Measurements from ENCODE around the gene SEPTIN1. TPM values are rescaled to one million over a fixed set of nuclear protein-coding genes. Genes with fewer than 3 reads are reported as not detected.

SEPTIN1 gene
- total and polyA plus RNA-seq, 2 of the 13 experiments (the other 11 are each of a cell fraction or from before 2014, with no cell fraction given): 0.18 to 0.67 TPM

DNA sequence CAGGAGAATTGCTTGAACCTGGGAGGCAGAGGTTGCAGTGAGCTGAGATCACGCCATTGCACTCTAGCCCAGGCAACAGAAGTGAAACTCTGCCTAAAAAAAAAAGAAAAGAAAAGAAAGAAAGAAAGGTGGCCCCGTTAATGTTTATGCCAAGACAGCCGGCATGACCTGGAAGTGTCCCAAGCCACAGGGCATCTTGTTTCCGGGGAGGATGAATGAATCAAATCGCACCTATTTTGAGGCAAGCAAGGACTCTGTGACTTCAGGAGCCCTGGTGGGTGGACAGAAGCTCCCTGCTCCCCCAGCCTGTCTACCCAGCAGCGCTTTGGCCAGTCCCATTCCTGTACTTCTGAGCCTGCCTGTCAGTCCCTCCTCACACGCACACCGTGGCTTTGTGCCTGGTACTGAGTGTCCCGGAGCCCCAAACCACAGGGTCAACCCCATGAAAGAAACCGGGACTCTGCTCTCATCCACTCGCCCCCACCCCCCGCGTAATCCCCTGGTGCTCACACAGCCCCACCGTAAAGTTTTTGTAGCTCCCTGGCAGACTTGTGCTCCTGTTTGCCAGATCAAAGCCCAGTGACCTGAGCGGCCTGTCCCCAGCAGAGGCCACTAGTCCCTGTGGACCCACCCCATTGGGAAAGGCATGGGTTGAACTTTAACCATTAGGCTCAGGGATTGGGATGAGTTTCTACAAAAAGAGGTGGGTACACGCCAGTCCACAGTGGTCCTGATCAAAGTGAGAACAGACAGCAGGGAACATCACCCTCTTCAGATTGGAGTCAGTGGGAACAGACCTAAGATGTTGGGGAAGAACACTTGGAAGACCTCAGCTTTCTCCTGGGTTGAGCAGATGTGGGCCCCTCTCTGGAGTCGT is 46.5 kb downstream of the SEPTIN1 start (continued):
- TF ChIP-seq, protein P1, sequence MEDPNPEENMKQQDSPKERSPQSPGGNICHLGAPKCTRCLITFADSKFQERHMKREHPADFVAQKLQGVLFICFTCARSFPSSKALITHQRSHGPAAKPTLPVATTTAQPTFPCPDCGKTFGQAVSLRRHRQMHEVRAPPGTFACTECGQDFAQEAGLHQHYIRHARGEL (CRISPR knock-in tag; IDR thresholded peaks at IDR 0.05): no peak
- TF ChIP-seq POGZ (CRISPR knock-in tag; IDR thresholded peaks at IDR 0.05) (peak; percentile 3; the same call in 1 of the 2 replicates), ZNF3 (CRISPR knock-in tag; IDR thresholded peaks at IDR 0.05) (no peak), ZNF430 (CRISPR knock-in tag; IDR thresholded peaks at IDR 0.05) (no peak), ZNF329 (CRISPR knock-in tag; IDR thresholded peaks at IDR 0.05; ENCODE audit: low read depth) (0 out of 2 replicates have a peak, but pooled peaks have one; percentile 54), XBP1 (CRISPR knock-in tag; IDR thresholded peaks at IDR 0.05) (0 out of 2 replicates have a peak, but pooled peaks have one; percentile 36), ARID2 (CRISPR knock-in tag; IDR thresholded peaks at IDR 0.05; ENCODE audit: borderline replicate concordance) (peak; percentile 92; the same call in 1 of the 2 replicates), HDAC1 (CRISPR knock-in tag; IDR thresholded peaks at IDR 0.05) (peak; percentile 79), ZFAT (CRISPR knock-in tag; conservative IDR thresholded peaks at IDR 0.05) (no peak), ZMYM3 (CRISPR knock-in tag; IDR thresholded peaks at IDR 0.05) (peak; percentile 89), ZNF30 (CRISPR knock-in tag; IDR thresholded peaks at IDR 0.05) (no peak), RFX5 (IDR thresholded peaks at IDR 0.05; ENCODE audit: low read depth, low read length) (no peak), PTBP1 (IDR thresholded peaks at IDR 0.05; ENCODE audit: low read depth, low read length, poor library complexity, severe bottlenecking) (no peak), ISL2 (CRISPR knock-in tag; IDR thresholded peaks at IDR 0.05) (peak; percentile 64), ZNF724P (CRISPR knock-in tag; IDR thresholded peaks at IDR 0.05; ENCODE audit: borderline replicate concordance) (0 out of 2 replicates have a peak, but pooled peaks have one; percentile 50), ZNF501 (CRISPR knock-in tag; IDR thresholded peaks at IDR 0.05) (no peak; the same call in 1 of the 2 replicates), ZNF446 (CRISPR knock-in tag; IDR thresholded peaks at IDR 0.05) (no peak), SNAPC2 (CRISPR knock-in tag; IDR thresholded peaks at IDR 0.05) (peak; percentile 77; the same call in 1 of the 2 replicates), ZNF589 (CRISPR knock-in tag; conservative IDR thresholded peaks at IDR 0.05) (peak; percentile 66), ZNF160 (CRISPR knock-in tag; IDR thresholded peaks at IDR 0.05) (peak; percentile 74; the same call in 1 of the 2 replicates)
- TF ChIP-seq, protein P2, sequence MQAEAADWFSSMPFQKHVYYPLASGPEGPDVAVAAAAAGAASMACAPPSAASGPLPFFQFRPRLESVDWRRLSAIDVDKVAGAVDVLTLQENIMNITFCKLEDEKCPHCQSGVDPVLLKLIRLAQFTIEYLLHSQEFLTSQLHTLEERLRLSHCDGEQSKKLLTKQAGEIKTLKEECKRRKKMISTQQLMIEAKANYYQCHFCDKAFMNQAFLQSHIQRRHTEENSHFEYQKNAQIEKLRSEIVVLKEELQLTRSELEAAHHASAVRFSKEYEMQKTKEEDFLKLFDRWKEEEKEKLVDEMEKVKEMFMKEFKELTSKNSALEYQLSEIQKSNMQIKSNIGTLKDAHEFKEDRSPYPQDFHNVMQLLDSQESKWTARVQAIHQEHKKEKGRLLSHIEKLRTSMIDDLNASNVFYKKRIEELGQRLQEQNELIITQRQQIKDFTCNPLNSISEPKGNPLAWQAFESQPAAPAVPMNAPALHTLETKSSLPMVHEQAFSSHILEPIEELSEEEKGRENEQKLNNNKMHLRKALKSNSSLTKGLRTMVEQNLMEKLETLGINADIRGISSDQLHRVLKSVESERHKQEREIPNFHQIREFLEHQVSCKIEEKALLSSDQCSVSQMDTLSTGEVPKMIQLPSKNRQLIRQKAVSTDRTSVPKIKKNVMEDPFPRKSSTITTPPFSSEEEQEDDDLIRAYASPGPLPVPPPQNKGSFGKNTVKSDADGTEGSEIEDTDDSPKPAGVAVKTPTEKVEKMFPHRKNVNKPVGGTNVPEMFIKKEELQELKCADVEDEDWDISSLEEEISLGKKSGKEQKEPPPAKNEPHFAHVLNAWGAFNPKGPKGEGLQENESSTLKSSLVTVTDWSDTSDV (CRISPR knock-in tag; IDR thresholded peaks at IDR 0.05): peak; percentile 73; the same call in 1 of the 2 replicates
- TF ChIP-seq, protein P3, sequence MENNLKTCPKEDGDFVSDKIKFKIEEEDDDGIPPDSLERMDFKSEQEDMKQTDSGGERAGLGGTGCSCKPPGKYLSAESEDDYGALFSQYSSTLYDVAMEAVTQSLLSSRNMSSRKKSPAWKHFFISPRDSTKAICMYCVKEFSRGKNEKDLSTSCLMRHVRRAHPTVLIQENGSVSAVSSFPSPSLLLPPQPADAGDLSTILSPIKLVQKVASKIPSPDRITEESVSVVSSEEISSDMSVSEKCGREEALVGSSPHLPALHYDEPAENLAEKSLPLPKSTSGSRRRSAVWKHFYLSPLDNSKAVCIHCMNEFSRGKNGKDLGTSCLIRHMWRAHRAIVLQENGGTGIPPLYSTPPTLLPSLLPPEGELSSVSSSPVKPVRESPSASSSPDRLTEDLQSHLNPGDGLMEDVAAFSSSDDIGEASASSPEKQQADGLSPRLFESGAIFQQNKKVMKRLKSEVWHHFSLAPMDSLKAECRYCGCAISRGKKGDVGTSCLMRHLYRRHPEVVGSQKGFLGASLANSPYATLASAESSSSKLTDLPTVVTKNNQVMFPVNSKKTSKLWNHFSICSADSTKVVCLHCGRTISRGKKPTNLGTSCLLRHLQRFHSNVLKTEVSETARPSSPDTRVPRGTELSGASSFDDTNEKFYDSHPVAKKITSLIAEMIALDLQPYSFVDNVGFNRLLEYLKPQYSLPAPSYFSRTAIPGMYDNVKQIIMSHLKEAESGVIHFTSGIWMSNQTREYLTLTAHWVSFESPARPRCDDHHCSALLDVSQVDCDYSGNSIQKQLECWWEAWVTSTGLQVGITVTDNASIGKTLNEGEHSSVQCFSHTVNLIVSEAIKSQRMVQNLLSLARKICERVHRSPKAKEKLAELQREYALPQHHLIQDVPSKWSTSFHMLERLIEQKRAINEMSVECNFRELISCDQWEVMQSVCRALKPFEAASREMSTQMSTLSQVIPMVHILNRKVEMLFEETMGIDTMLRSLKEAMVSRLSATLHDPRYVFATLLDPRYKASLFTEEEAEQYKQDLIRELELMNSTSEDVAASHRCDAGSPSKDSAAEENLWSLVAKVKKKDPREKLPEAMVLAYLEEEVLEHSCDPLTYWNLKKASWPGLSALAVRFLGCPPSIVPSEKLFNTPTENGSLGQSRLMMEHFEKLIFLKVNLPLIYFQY (CRISPR knock-in tag; IDR thresholded peaks at IDR 0.05; ENCODE audit: borderline replicate concordance): peak; percentile 69; the same call in 1 of the 2 replicates
